OCI-LY3 (cell line): ENCODE data around the gene PTK6.

Experiments used
- CTCF ChIP-seq: fragments of 200-600, 300-600 bp; sonication (generic); IDR thresholded peaks from 2 replicates; pipeline ENCODE4 v1.5.1; 2014; ENCODE audit warnings: antibody characterized with exemption, low read length, low read depth
- EZH2phosphoT487 ChIP-seq: fragments of 200-600 bp; shearing (Covaris generic); IDR thresholded peaks from 2 replicates; pipeline ENCODE4 v1.6.1; 2018; ENCODE audit warnings: antibody characterized with exemption, mixed run types, low read depth

GRCh38 chr20:63500151-63500901 is 36.9 kb downstream of the PTK6 start:
- TF ChIP-seq CTCF (no peak), EZH2phosphoT487 (no peak)
